ENCODE data around the gene FLT3.

DNA sequence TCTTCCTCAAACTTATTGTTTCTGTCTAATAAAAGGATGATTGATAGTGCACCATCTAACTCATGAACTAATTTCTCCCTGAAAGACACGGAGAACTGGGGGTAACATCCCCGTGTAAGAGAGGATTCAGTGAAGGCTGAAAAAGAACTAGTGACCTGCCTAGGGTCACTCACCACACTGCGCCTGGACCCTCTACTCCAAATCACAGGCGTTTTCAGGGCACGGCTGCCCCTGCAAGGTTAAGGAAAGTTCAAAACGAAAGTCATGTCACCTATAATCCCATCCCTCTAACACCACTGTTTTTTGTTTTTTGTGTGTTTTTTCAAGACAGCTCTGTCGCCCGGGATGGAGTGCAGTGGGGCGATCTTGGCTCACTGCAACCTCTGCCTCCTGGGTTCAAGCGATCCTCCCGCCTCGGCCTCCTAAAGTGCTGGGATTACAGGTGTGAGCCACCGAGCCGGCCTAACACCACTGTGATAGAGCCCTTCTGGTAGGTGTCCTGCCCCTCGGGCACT, 120.6 kb downstream of the FLT3 start:
- TF ChIP-seq, protein P1, sequence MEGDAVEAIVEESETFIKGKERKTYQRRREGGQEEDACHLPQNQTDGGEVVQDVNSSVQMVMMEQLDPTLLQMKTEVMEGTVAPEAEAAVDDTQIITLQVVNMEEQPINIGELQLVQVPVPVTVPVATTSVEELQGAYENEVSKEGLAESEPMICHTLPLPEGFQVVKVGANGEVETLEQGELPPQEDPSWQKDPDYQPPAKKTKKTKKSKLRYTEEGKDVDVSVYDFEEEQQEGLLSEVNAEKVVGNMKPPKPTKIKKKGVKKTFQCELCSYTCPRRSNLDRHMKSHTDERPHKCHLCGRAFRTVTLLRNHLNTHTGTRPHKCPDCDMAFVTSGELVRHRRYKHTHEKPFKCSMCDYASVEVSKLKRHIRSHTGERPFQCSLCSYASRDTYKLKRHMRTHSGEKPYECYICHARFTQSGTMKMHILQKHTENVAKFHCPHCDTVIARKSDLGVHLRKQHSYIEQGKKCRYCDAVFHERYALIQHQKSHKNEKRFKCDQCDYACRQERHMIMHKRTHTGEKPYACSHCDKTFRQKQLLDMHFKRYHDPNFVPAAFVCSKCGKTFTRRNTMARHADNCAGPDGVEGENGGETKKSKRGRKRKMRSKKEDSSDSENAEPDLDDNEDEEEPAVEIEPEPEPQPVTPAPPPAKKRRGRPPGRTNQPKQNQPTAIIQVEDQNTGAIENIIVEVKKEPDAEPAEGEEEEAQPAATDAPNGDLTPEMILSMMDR (IDR thresholded peaks at IDR 0.05; ENCODE audit: poor library complexity) = no peak
- no peak for TF ChIP-seq EZH2phosphoT487 (IDR thresholded peaks at IDR 0.05; ENCODE audit: low read depth, severe bottlenecking, unreplicated experiment)

Data from hepatocyte (in vitro differentiated cells).